OCI-LY3 (cell line): Measurements from ENCODE around the gene CAMK2G.
A peak's percentile ranks its signal among the peaks of the same experiment; 100 is the strongest.

Experiments used
- H2AFZ ChIP-seq: fragments of 200-600, 300-600 bp; shearing (Covaris generic); 2 replicates; pipeline ENCODE4 v1.6.0; 2014; ENCODE audit warnings: antibody characterized with exemption, low read depth, low read length
- H3K27ac ChIP-seq: fragments of 200-600, 300-600 bp; sonication (generic); 2 replicates; pipeline ENCODE4 v1.5.1; 2014; ENCODE audit warnings: mild to moderate bottlenecking, low read length, moderate library complexity, mixed read lengths
- H3K27me3 ChIP-seq: fragments of 200-600, 300-600 bp; sonication (generic); 2 replicates; pipeline ENCODE4 v1.6.1; 2014; ENCODE audit warnings: low read depth, low read length, mixed read lengths
- H3K36me3 ChIP-seq: fragments of 200-600, 300-600 bp; sonication (generic); replicated peaks from 2 replicates; pipeline ENCODE3; 2014; ENCODE audit warnings: low read depth, low read length, mixed read lengths
- H3K4me1 ChIP-seq: fragments of 300-600, 200-600 bp; sonication (generic); 2 replicates; pipeline ENCODE4 v1.6.1; 2014; ENCODE audit warnings: low read length, mixed read lengths
- H3K4me2 ChIP-seq: fragments of 200-600, 300-600 bp; sonication (generic); 2 replicates; pipeline ENCODE4 v1.6.1; 2014; ENCODE audit warnings: low read length, mixed read lengths
- H3K4me3 ChIP-seq: fragments of 300-600, 200-600 bp; sonication (generic); 2 replicates; pipeline ENCODE4 v1.5.1; 2014; ENCODE audit warnings: antibody characterized with exemption, mild to moderate bottlenecking, low read length, moderate library complexity
- H3K79me2 ChIP-seq: fragments of 300-600, 200-600 bp; shearing (Covaris generic); 2 replicates; pipeline ENCODE4 v1.6.1; 2014; ENCODE audit warnings: mild to moderate bottlenecking, low read length, mixed read lengths
- H3K9ac ChIP-seq: fragments of 300-600, 200-600 bp; shearing (Covaris generic); 2 replicates; pipeline ENCODE4 v1.6.0; 2014; ENCODE audit warnings: mild to moderate bottlenecking, low read length, moderate library complexity
- H3K9me3 ChIP-seq: fragments of 200-600, 300-600 bp; shearing (Covaris generic); 2 replicates; pipeline ENCODE4 v1.6.1; 2014; ENCODE audit warnings: low read length, mixed read lengths; ENCODE audit not compliant: insufficient read depth
- H4K20me1 ChIP-seq: fragments of 200-600, 300-600 bp; sonication (generic); 2 replicates; pipeline ENCODE4 v1.6.1; 2016; ENCODE audit warnings: low read length, mixed read lengths; ENCODE audit not compliant: insufficient read depth
- CTCF ChIP-seq: fragments of 200-600, 300-600 bp; sonication (generic); IDR thresholded peaks from 2 replicates; pipeline ENCODE4 v1.5.1; 2014; ENCODE audit warnings: antibody characterized with exemption, low read length, low read depth
- EZH2phosphoT487 ChIP-seq: fragments of 200-600 bp; shearing (Covaris generic); IDR thresholded peaks from 2 replicates; pipeline ENCODE4 v1.6.1; 2018; ENCODE audit warnings: antibody characterized with exemption, mixed run types, low read depth

CAMK2G gene

GRCh38 chr10:73763343-73763742 lies 111.0 kb downstream of the CAMK2G start:
- TF ChIP-seq CTCF, result no peak
- no peak for TF ChIP-seq EZH2phosphoT487
- Histone ChIP-seq H2AFZ (no peak overlapping the region), H3K9me3 (no peaks in the 10 kb centered on the region), H3K4me3 (peak overlapping the region; percentile 20), H3K4me2 (peak overlapping the region; percentile 63), H4K20me1 (peaks cover 26% of the 10 kb centered on the region), H3K27ac (peak overlapping the region; percentile 83), H3K4me1 (peaks cover 44% of the 10 kb centered on the region), H3K9ac (peak overlapping the region; percentile 35; the same call in 1 of the 2 replicates), H3K79me2 (peaks cover 10% of the 10 kb centered on the region), H3K27me3 (no peaks in the 10 kb centered on the region), H3K36me3 (peaks cover 55% of the 10 kb centered on the region)

DNA sequence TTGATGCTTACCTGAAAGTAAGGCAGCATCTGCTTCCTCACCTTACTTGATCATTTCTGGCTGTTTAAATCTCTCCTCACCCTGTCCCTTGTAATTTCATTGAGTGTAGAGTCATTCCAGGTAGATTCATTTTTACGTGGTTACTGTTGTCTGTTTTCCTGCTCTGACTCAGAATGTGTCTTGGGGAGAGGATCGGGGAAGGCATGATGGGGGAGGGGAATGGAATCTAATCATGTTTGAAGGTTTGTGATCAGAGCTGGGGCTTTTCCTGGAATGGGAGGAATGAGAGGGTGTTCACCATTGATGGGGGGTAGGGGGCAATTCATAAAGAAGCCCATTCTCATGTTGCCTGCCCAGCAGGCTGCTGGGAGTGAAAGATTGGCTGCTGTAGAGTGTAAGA lies 111.4 kb downstream of the CAMK2G start:
- TF ChIP-seq CTCF (no peak), EZH2phosphoT487 (no peak)
- Histone ChIP-seq H3K27me3 (no peaks in the 10 kb centered on the region), H3K4me3 (peak overlapping the region; percentile 20), H3K9ac (peak overlapping the region; percentile 35; the same call in 1 of the 2 replicates), H3K4me2 (peak overlapping the region; percentile 63), H2AFZ (no peak overlapping the region), H3K4me1 (peaks cover 46% of the 10 kb centered on the region), H3K79me2 (peaks cover 12% of the 10 kb centered on the region), H3K36me3 (peaks cover 56% of the 10 kb centered on the region), H3K9me3 (no peaks in the 10 kb centered on the region), H4K20me1 (peaks cover 27% of the 10 kb centered on the region), H3K27ac (peak overlapping the region; percentile 83)
